Mononuclear cell (primary cell): Measurements from ENCODE around the gene TUNAR. TPM values are rescaled to one million over a fixed set of nuclear protein-coding genes. Genes with fewer than 3 reads are reported as not detected.

Source experiments
- H3K27me3 ChIP-seq: 2 replicates; pipeline ENCODE4 v1.6.0; 2011; ENCODE audit warnings: low read length, control low read depth; ENCODE audit not compliant: insufficient read depth
- H3K4me1 ChIP-seq: 2 replicates; pipeline ENCODE4 v1.5.1; 2011; ENCODE audit warnings: mild to moderate bottlenecking, low read length, control low read depth; ENCODE audit not compliant: insufficient read depth
- H3K4me3 ChIP-seq: 2 replicates; pipeline ENCODE4 v1.5.1; 2011; ENCODE audit warnings: mild to moderate bottlenecking, low read length, moderate library complexity
- H3K9me3 ChIP-seq: 2 replicates; pipeline ENCODE4 v1.5.1; 2011; ENCODE audit warnings: low read depth, mild to moderate bottlenecking, control low read depth, low read length
- total RNA-seq: library from RNA; depleted of rRNA; stranded (reverse); fragments of >200 nt; gene quantifications from one replicate; pipeline ENCODE4 v1.2.3, GENCODE V29; 2012

TUNAR gene
- 0.21 TPM for total RNA-seq

- Histone ChIP-seq H3K27me3 (peaks cover 24% of the 10 kb centered on the region), H3K4me1 (no peaks in the 10 kb centered on the region), H3K9me3 (no peaks in the 10 kb centered on the region), H3K4me3 (no peak within 1 kb of the TSS)
Observed at GRCh38 chr14:95876761-95877538, at the start of gene TUNAR. Gene TUNAR (plus strand): TSS chr14:95876832.

- Histone ChIP-seq H3K4me1 (no peaks in the 10 kb centered on the region), H3K4me3 (no peak overlapping the region), H3K9me3 (no peaks in the 10 kb centered on the region), H3K27me3 (no peaks in the 10 kb centered on the region)
Observed at GRCh38 chr14:95828649-95829265, 47.9 kb upstream of the TUNAR start.

GRCh38 chr14:95829321-95829720, 47.3 kb upstream of the TUNAR start:
- no peaks in the 10 kb centered on the region for H3K9me3 ChIP-seq
- H3K27me3 ChIP-seq = no peaks in the 10 kb centered on the region
- no peaks in the 10 kb centered on the region for H3K4me1 ChIP-seq
- no peak overlapping the region for H3K4me3 ChIP-seq

- Histone ChIP-seq H3K4me3 (no peak overlapping the region), H3K4me1 (no peaks in the 10 kb centered on the region), H3K9me3 (no peaks in the 10 kb centered on the region), H3K27me3 (no peaks in the 10 kb centered on the region)
Observed at GRCh38 chr14:95830386-95830785, 46.2 kb upstream of the TUNAR start.

- Histone ChIP-seq H3K4me3 (no peak overlapping the region), H3K4me1 (no peaks in the 10 kb centered on the region), H3K27me3 (no peaks in the 10 kb centered on the region), H3K9me3 (no peaks in the 10 kb centered on the region)
Observed at GRCh38 chr14:95831041-95831440, 45.6 kb upstream of the TUNAR start.

GRCh38 chr14:95831468-95831867, 45.2 kb upstream of the TUNAR start:
- H3K9me3 ChIP-seq = no peaks in the 10 kb centered on the region
- no peaks in the 10 kb centered on the region for H3K27me3 ChIP-seq
- no peak overlapping the region for H3K4me3 ChIP-seq
- H3K4me1 ChIP-seq = no peaks in the 10 kb centered on the region

- no peaks in the 10 kb centered on the region for H3K27me3 ChIP-seq
- no peak overlapping the region for H3K4me3 ChIP-seq
- H3K9me3 ChIP-seq = no peaks in the 10 kb centered on the region
- no peaks in the 10 kb centered on the region for H3K4me1 ChIP-seq
Observed at GRCh38 chr14:95832012-95832411, 44.6 kb upstream of the TUNAR start.

- Histone ChIP-seq H3K27me3 (no peaks in the 10 kb centered on the region), H3K4me1 (no peaks in the 10 kb centered on the region), H3K4me3 (no peak overlapping the region), H3K9me3 (no peaks in the 10 kb centered on the region)
Observed at GRCh38 chr14:95833429-95833828, 43.2 kb upstream of the TUNAR start.

GRCh38 chr14:95834496-95834895, 42.1 kb upstream of the TUNAR start:
- H3K9me3 ChIP-seq = no peaks in the 10 kb centered on the region
- no peaks in the 10 kb centered on the region for H3K27me3 ChIP-seq
- H3K4me1 ChIP-seq = no peaks in the 10 kb centered on the region
- H3K4me3 ChIP-seq = no peak overlapping the region

- no peaks in the 10 kb centered on the region for H3K27me3 ChIP-seq
- no peak overlapping the region for H3K4me3 ChIP-seq
- H3K4me1 ChIP-seq = no peaks in the 10 kb centered on the region
- H3K9me3 ChIP-seq = no peaks in the 10 kb centered on the region
Observed at GRCh38 chr14:95835121-95835730, 41.4 kb upstream of the TUNAR start.

- no peaks in the 10 kb centered on the region for H3K9me3 ChIP-seq
- H3K27me3 ChIP-seq = no peaks in the 10 kb centered on the region
- no peak overlapping the region for H3K4me3 ChIP-seq
- H3K4me1 ChIP-seq = no peaks in the 10 kb centered on the region
Observed at GRCh38 chr14:95838862-95839261, 37.8 kb upstream of the TUNAR start.

- Histone ChIP-seq H3K4me3 (no peak overlapping the region), H3K4me1 (no peaks in the 10 kb centered on the region), H3K9me3 (no peaks in the 10 kb centered on the region), H3K27me3 (no peaks in the 10 kb centered on the region)
Observed at GRCh38 chr14:95840094-95840700, 36.4 kb upstream of the TUNAR start.

GRCh38 chr14:95841668-95842067, 35.0 kb upstream of the TUNAR start:
- Histone ChIP-seq H3K4me1 (no peaks in the 10 kb centered on the region), H3K9me3 (no peaks in the 10 kb centered on the region), H3K4me3 (no peak overlapping the region), H3K27me3 (no peaks in the 10 kb centered on the region)

GRCh38 chr14:95849761-95850160, 26.9 kb upstream of the TUNAR start:
- H3K4me3 ChIP-seq = no peak overlapping the region
- no peaks in the 10 kb centered on the region for H3K9me3 ChIP-seq
- no peaks in the 10 kb centered on the region for H3K27me3 ChIP-seq
- no peaks in the 10 kb centered on the region for H3K4me1 ChIP-seq

- no peaks in the 10 kb centered on the region for H3K9me3 ChIP-seq
- H3K27me3 ChIP-seq = no peaks in the 10 kb centered on the region
- H3K4me3 ChIP-seq = no peak overlapping the region
- H3K4me1 ChIP-seq = no peaks in the 10 kb centered on the region
Observed at GRCh38 chr14:95850429-95850828, 26.2 kb upstream of the TUNAR start.
